WTC11 (cell line): ENCODE data around the gene YKT6. TPM values are rescaled to one million over a fixed set of nuclear protein-coding genes. Genes with fewer than 3 reads are reported as not detected.

Experiments used
- ATAC-seq: fragments of 200-7000 bp; cut with Tn5 transposase; 2 replicates; pipeline ENCODE4 v1.10.0; 2021; ENCODE audit warnings: mild to moderate bottlenecking, moderate library complexity
- CTCF ChIA-PET: fragments of 300-600 bp; sonication (Branson Sonifier 250); formaldehyde crosslinking; loops from one replicate; lab custom pipeline; 2021; ENCODE audit warnings: antibody characterized with exemption; lab: Charles Lee
- POLR2A ChIA-PET: fragments of 350-600 bp; sonication (Branson Sonifier 250); formaldehyde crosslinking; loops from one replicate; lab custom pipeline; 2021; ENCODE audit warnings: antibody characterized with exemption; lab: Charles Lee
- DNase-seq: peaks from one replicate; pipeline ENCODE4 v3.0.0; 2021; ENCODE audit warnings: low spot score
- H3K27ac Mint-ChIP-seq: 2 replicates; pipeline ENCODE4 v1.8.0; 2021; ENCODE audit warnings: mixed read lengths
- H3K27me3 Mint-ChIP-seq: 2 replicates; pipeline ENCODE4 v1.8.0; 2021; ENCODE audit warnings: low read depth, mild to moderate bottlenecking, moderate library complexity, mixed read lengths
- H3K36me3 Mint-ChIP-seq: 2 replicates; pipeline ENCODE4 v1.8.0; 2021; ENCODE audit warnings: mixed read lengths
- H3K4me1 Mint-ChIP-seq: 2 replicates; pipeline ENCODE4 v1.8.0; 2022; ENCODE audit warnings: mixed read lengths
- H3K4me3 Mint-ChIP-seq: 2 replicates; pipeline ENCODE4 v1.8.0; 2021; ENCODE audit warnings: mild to moderate bottlenecking, moderate library complexity, mixed read lengths
- H3K9me3 Mint-ChIP-seq: 2 replicates; pipeline ENCODE4 v1.8.0; 2021; ENCODE audit warnings: mixed read lengths
- ATF6 ChIP-seq: sonication (generic); formaldehyde crosslinking; IDR thresholded peaks from 2 replicates; pipeline ENCODE4 v1.8.1; 2023; ENCODE audit warnings: mild to moderate bottlenecking, missing genetic modification reagents
- CBFB ChIP-seq: sonication (generic); formaldehyde crosslinking; IDR thresholded peaks from 2 replicates; pipeline ENCODE4 v1.8.1; 2022; ENCODE audit warnings: mild to moderate bottlenecking, low read depth, missing genetic modification reagents
- CDX4 ChIP-seq: fragments of 250-450 bp; sonication (Bioruptor Pico); IDR thresholded peaks from 2 replicates; pipeline ENCODE4 v1.9.0; 2021; ENCODE audit warnings: moderate library complexity, mild to moderate bottlenecking, inconsistent platforms, borderline replicate concordance
- E2F5 ChIP-seq: sonication (generic); formaldehyde crosslinking; IDR thresholded peaks from 2 replicates; pipeline ENCODE4 v1.8.1; 2022; ENCODE audit warnings: mild to moderate bottlenecking, moderate library complexity, missing genetic modification reagents
- ESRRA ChIP-seq: sonication (generic); formaldehyde crosslinking; IDR thresholded peaks from 2 replicates; pipeline ENCODE4 v1.8.1; 2022; ENCODE audit warnings: mild to moderate bottlenecking, missing genetic modification reagents, borderline replicate concordance
- GRHL2 ChIP-seq: fragments of 250-450 bp; sonication (Bioruptor Pico); IDR thresholded peaks from 2 replicates; pipeline ENCODE4 v1.8.0; 2022; ENCODE audit warnings: mild to moderate bottlenecking, moderate library complexity; ENCODE audit not compliant: insufficient replicate concordance, severe bottlenecking
- JAZF1 ChIP-seq: fragments of 250-450 bp; sonication (Bioruptor Pico); IDR thresholded peaks from 2 replicates; pipeline ENCODE4 v1.9.0; 2021; ENCODE audit warnings: moderate library complexity, mild to moderate bottlenecking, inconsistent platforms
- KAT7 ChIP-seq: sonication (generic); formaldehyde crosslinking; IDR thresholded peaks from 2 replicates; pipeline ENCODE4 v1.8.1; 2023; ENCODE audit warnings: missing genetic modification reagents, mild to moderate bottlenecking, borderline replicate concordance
- OVOL2 ChIP-seq: fragments of 250-450 bp; sonication (Bioruptor Pico); IDR thresholded peaks from 2 replicates; pipeline ENCODE4 v1.9.0; 2021; ENCODE audit warnings: mild to moderate bottlenecking, borderline replicate concordance
- SMAD4 ChIP-seq: sonication (generic); formaldehyde crosslinking; IDR thresholded peaks from 2 replicates; pipeline ENCODE4 v1.8.0; 2022; ENCODE audit warnings: mild to moderate bottlenecking, missing genetic modification reagents
- TCF7 ChIP-seq: sonication (generic); formaldehyde crosslinking; IDR thresholded peaks from 2 replicates; pipeline ENCODE4 v1.8.0; 2022; ENCODE audit warnings: mild to moderate bottlenecking, low read depth, missing genetic modification reagents, moderate library complexity
- TEAD1 ChIP-seq: sonication (generic); formaldehyde crosslinking; IDR thresholded peaks from 2 replicates; pipeline ENCODE4 v1.8.0; 2022; ENCODE audit warnings: mild to moderate bottlenecking, missing genetic modification reagents
- ZBTB43 ChIP-seq: sonication (generic); formaldehyde crosslinking; IDR thresholded peaks from 2 replicates; pipeline ENCODE4 v1.8.1; 2023; ENCODE audit warnings: mild to moderate bottlenecking, missing genetic modification reagents
- ZNF138 ChIP-seq: sonication (generic); formaldehyde crosslinking; conservative IDR thresholded peaks from 2 replicates; pipeline ENCODE4 v1.8.1; 2022; ENCODE audit warnings: mild to moderate bottlenecking, moderate library complexity, missing genetic modification reagents
- ZNF232 ChIP-seq: sonication (generic); formaldehyde crosslinking; IDR thresholded peaks from 2 replicates; pipeline ENCODE4 v1.8.0; 2022; ENCODE audit warnings: mild to moderate bottlenecking, missing genetic modification reagents
- ZNF263 ChIP-seq: sonication (generic); formaldehyde crosslinking; IDR thresholded peaks from 2 replicates; pipeline ENCODE4 v1.8.1; 2022; ENCODE audit warnings: low read depth, mild to moderate bottlenecking, moderate library complexity, missing genetic modification reagents
- ZNF281 ChIP-seq: sonication (generic); formaldehyde crosslinking; IDR thresholded peaks from 2 replicates; pipeline ENCODE4 v1.8.0; 2023; ENCODE audit warnings: mild to moderate bottlenecking, missing genetic modification reagents
- ZNF416 ChIP-seq: fragments of 250-450 bp; sonication (Bioruptor Pico); IDR thresholded peaks from 2 replicates; pipeline ENCODE4 v1.9.0; 2021; ENCODE audit warnings: mild to moderate bottlenecking, inconsistent platforms
- ZNF671 ChIP-seq: fragments of 250-450 bp; sonication (Bioruptor Pico); IDR thresholded peaks from 2 replicates; pipeline ENCODE4 v1.8.0; 2021; ENCODE audit warnings: mild to moderate bottlenecking
- ZSCAN18 ChIP-seq: fragments of 250-450 bp; sonication (Bioruptor Pico); IDR thresholded peaks from 2 replicates; pipeline ENCODE4 v2.1.2; 2022; ENCODE audit warnings: mild to moderate bottlenecking, moderate library complexity
- total RNA-seq: library from RNA; stranded (reverse); gene quantifications from 3 replicates; pipeline ENCODE4 v1.2.3, GENCODE V29; 2021

The YKT6 gene
- total RNA-seq, 1 experiment from 2014 or later: 102 TPM

- TF ChIP-seq E2F5 (CRISPR knock-in tag): no peak
- no peak for TF ChIP-seq TCF7 (CRISPR knock-in tag)
- TF ChIP-seq JAZF1 (CRISPR knock-in tag): no peak
Observed at GRCh38 chr7:44153948-44154335, 46.8 kb upstream of the YKT6 start (continued).

- Mint-ChIP-seq H3K27me3 (no peaks in the 10 kb centered on the region), H3K36me3 (no peaks in the 10 kb centered on the region), H3K27ac (no peak overlapping the region), H3K9me3 (no peaks in the 10 kb centered on the region), H3K4me1 (no peaks in the 10 kb centered on the region), H3K4me3 (no peak overlapping the region)
- ChIA-PET CTCF (interaction anchor here (1.5 kb wide), 1 partner anchor 35 kb away, joined by 3 read pairs; the partner anchor contains the start of gene GCK), POLR2A (no interaction called here)
- DNase-seq: no peak
- ATAC-seq: no peak
- TF ChIP-seq CBFB: no peak
- TF ChIP-seq SMAD4 (CRISPR knock-in tag): no peak
- TF ChIP-seq ZNF281 (CRISPR knock-in tag): no peak
- no peak for TF ChIP-seq JAZF1 (CRISPR knock-in tag)
- no peak for TF ChIP-seq ATF6 (CRISPR knock-in tag)
- TF ChIP-seq ZNF232 (CRISPR knock-in tag): no peak
- no peak for TF ChIP-seq OVOL2
- no peak for TF ChIP-seq TEAD1 (CRISPR knock-in tag)
- no peak for TF ChIP-seq GRHL2 (CRISPR knock-in tag)
- no peak for TF ChIP-seq TCF7 (CRISPR knock-in tag)
- no peak for TF ChIP-seq ZNF138 (CRISPR knock-in tag)
- no peak for TF ChIP-seq ZBTB43 (CRISPR knock-in tag)
- TF ChIP-seq ZNF416 (CRISPR knock-in tag): no peak
- TF ChIP-seq ZSCAN18 (CRISPR knock-in tag): no peak
- no peak for TF ChIP-seq ZNF263 (CRISPR knock-in tag)
- no peak for TF ChIP-seq ZNF671 (CRISPR knock-in tag)
- no peak for TF ChIP-seq KAT7 (CRISPR knock-in tag)
- TF ChIP-seq ESRRA: no peak
- TF ChIP-seq CDX4: no peak
Observed at GRCh38 chr7:44154703-44155102, 46.1 kb upstream of the YKT6 start.
